Caco-2 (cell line): Measurements from ENCODE around the gene GFY. TPM values are rescaled to one million over a fixed set of nuclear protein-coding genes. Genes with fewer than 3 reads are reported as not detected.
"Not testable (repeated sequence)": the region's sequence is repeated elsewhere in the genome, so short reads cannot be mapped to it uniquely, and the experiment has no call there.

ENCODE experiments used
- BruUV-seq: library from RNA; stranded (reverse); fragments of 400-500 nt; replicated peaks from 2 replicates; lab custom pipeline; 2021; lab: Mats Ljungman, UMichigan
- CTCF ChIA-PET: fragments of 300-600 bp; sonication (Branson Sonifier 250); formaldehyde crosslinking; loops from one replicate; lab custom pipeline; 2022; ENCODE audit warnings: antibody characterized with exemption; lab: Charles Lee
- POLR2A ChIA-PET: fragments of 300-600 bp; sonication (Branson Sonifier 250); formaldehyde crosslinking; loops from one replicate; lab custom pipeline; 2022; ENCODE audit warnings: antibody characterized with exemption; lab: Charles Lee
- DNase-seq, 2 experiments: peaks; one replicate each; pipeline versions ENCODE4 v3.0.0 to v3.0.0-alpha.2; 2020 to 2022
- H3K27me3 ChIP-seq: replicated peaks from 2 replicates; pipeline ENCODE4 v1.6.0; 2011; ENCODE audit warnings: low read length; ENCODE audit not compliant: control insufficient read depth, insufficient read depth
- H3K36me3 ChIP-seq: 2 replicates; pipeline ENCODE4 v1.5.1; 2011; ENCODE audit warnings: low read length; ENCODE audit not compliant: control insufficient read depth, insufficient read depth
- H3K4me1 ChIP-seq: fragments of 250-450 bp; sonication (Bioruptor Pico); 2 replicates; pipeline ENCODE4 v1.5.1; 2020; ENCODE audit warnings: mild to moderate bottlenecking
- H3K4me3 ChIP-seq: 2 replicates; pipeline ENCODE4 v1.5.1; 2011; ENCODE audit warnings: low read depth, mild to moderate bottlenecking, control low read depth, low read length
- H3K9me3 ChIP-seq: fragments of 250-450 bp; sonication (Bioruptor Pico); 2 replicates; pipeline ENCODE4 v1.5.1; 2020; ENCODE audit warnings: mild to moderate bottlenecking, moderate library complexity
- H3K27ac Mint-ChIP-seq: one replicate; pipeline ENCODE4 v1.8.0; 2022; ENCODE audit warnings: mixed read lengths; ENCODE audit not compliant: unreplicated experiment
- H3K27me3 Mint-ChIP-seq: one replicate; pipeline ENCODE4 v1.8.0; 2022; ENCODE audit warnings: mixed read lengths; ENCODE audit not compliant: insufficient read depth, unreplicated experiment
- H3K36me3 Mint-ChIP-seq: one replicate; pipeline ENCODE4 v1.8.0; 2022; ENCODE audit warnings: mild to moderate bottlenecking, mixed read lengths; ENCODE audit not compliant: insufficient read depth, unreplicated experiment
- H3K4me1 Mint-ChIP-seq: one replicate; pipeline ENCODE4 v1.8.0; 2022; ENCODE audit warnings: low read depth, mixed read lengths; ENCODE audit not compliant: unreplicated experiment
- H3K4me3 Mint-ChIP-seq: one replicate; pipeline ENCODE4 v1.8.0; 2022; ENCODE audit warnings: mild to moderate bottlenecking, moderate library complexity, mixed read lengths; ENCODE audit not compliant: unreplicated experiment
- H3K9me3 Mint-ChIP-seq: one replicate; pipeline ENCODE4 v1.8.0; 2022; ENCODE audit warnings: mixed read lengths; ENCODE audit not compliant: unreplicated experiment
- CTCF ChIP-seq, 2 experiments: fragments of 200-600 bp in 1 of 2; IDR thresholded peaks; 1 replicate in 1 of 2; 2 replicates in 1 of 2; pipeline versions ENCODE4 v1.5.1 to v1.8.0; 2011 to 2022; ENCODE audit warnings: antibody characterized with exemption in 1 of 2, control low read depth in 1 of 2, inconsistent platforms in 1 of 2, low read depth in 1 of 2, low read length in 1 of 2, mild to moderate bottlenecking in 1 of 2, moderate library complexity in 1 of 2; ENCODE audit not compliant: insufficient read depth in 1 of 2, severe bottlenecking in 1 of 2, unreplicated experiment in 1 of 2
- intact Hi-C: fragments of 100-400 bp; cut with micrococcal nuclease; formaldehyde crosslinking; loops from one replicate; pipeline ENCODE4 v1.10.0; 2022; ENCODE audit not compliant: unreplicated experiment
- total RNA-seq: library from RNA; stranded (reverse); gene quantifications from 2 replicates; pipeline ENCODE4 v1.2.3, GENCODE V29; 2022

GFY gene
- total RNA-seq, 1 experiment from 2014 or later = 0.25 TPM

DNA sequence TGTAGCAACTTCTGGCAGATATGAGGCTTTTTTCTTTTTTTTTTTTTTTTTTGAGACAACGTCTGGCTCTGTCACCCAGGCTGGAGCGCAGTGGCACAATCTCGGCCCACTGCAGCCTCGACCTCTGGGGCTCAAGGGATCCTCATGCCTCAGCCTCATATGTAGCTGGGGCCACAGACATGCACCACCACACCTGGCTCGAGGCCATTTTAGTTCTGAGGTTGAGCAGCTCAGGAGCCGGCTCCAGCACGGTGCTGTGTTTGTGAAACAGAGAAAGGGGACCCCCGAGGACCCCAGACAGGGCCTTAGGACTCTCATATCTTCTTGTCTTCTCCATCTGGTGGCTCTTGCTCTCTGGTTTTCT, 45.4 kb downstream of the GFY start:
- intact Hi-C loops = no loop called here
- Histone ChIP-seq H3K36me3 (peaks cover 1% of the 10 kb centered on the region; the same call in 1 of the 2 replicates), H3K9me3 (no peaks in the 10 kb centered on the region), H3K27me3 (no peaks in the 10 kb centered on the region), H3K4me1 (no peaks in the 10 kb centered on the region), H3K4me3 (no peak overlapping the region)
- ChIA-PET POLR2A (interaction anchor here (0.6 kb wide), 1 partner anchor 95 kb away, joined by 5 read pairs; no protein-coding TSS in a partner anchor), CTCF (interaction anchor here (0.7 kb wide), 1 partner anchor 206 kb away, joined by 3 read pairs; no protein-coding TSS in a partner anchor)
- BruUV-seq = TSS peak; percentile 41
- DNase-seq = no peak
- Mint-ChIP-seq H3K9me3 (no peaks in the 10 kb centered on the region), H3K27me3 (peaks cover 3% of the 10 kb centered on the region), H3K4me1 (no peaks in the 10 kb centered on the region), H3K36me3 (peaks cover 20% of the 10 kb centered on the region), H3K27ac (no peak overlapping the region), H3K4me3 (no peak overlapping the region)
- no peak for TF ChIP-seq CTCF (IDR thresholded peaks at IDR 0.05; ENCODE audit: insufficient read depth in 1 of 2, low read depth in 1 of 2, low read length in 1 of 2, severe bottlenecking in 1 of 2, unreplicated experiment in 1 of 2)

GRCh38 chr19:49472936-49473335, 47.7 kb downstream of the GFY start:
- no peak for DNase-seq
- Histone ChIP-seq H3K9me3 (no peaks in the 10 kb centered on the region), H3K27me3 (no peaks in the 10 kb centered on the region), H3K36me3 (peaks cover 1% of the 10 kb centered on the region; the same call in 1 of the 2 replicates), H3K4me3 (no peak overlapping the region), H3K4me1 (no peaks in the 10 kb centered on the region; the same call in 1 of the 2 replicates)
- Mint-ChIP-seq H3K4me3 (peak overlapping the region; percentile 72), H3K27me3 (peaks cover 3% of the 10 kb centered on the region), H3K27ac (no peak overlapping the region), H3K9me3 (no peaks in the 10 kb centered on the region), H3K4me1 (peaks cover 10% of the 10 kb centered on the region), H3K36me3 (peaks cover 28% of the 10 kb centered on the region)
- intact Hi-C loops = no loop called here
- BruUV-seq = no TSS peak
- ChIA-PET POLR2A (no interaction called here), CTCF (interaction anchor here (0.7 to 1.3 kb wide), 4 partner anchors 19 to 74 kb away, joined by 3 to 6 read pairs (median 4); partner anchors contain the start of genes ALDH16A1 and PIH1D1)
- TF ChIP-seq CTCF (IDR thresholded peaks at IDR 0.05; ENCODE audit: insufficient read depth in 1 of 2, low read depth in 1 of 2, low read length in 1 of 2, severe bottlenecking in 1 of 2, unreplicated experiment in 1 of 2) = no peak

DNA sequence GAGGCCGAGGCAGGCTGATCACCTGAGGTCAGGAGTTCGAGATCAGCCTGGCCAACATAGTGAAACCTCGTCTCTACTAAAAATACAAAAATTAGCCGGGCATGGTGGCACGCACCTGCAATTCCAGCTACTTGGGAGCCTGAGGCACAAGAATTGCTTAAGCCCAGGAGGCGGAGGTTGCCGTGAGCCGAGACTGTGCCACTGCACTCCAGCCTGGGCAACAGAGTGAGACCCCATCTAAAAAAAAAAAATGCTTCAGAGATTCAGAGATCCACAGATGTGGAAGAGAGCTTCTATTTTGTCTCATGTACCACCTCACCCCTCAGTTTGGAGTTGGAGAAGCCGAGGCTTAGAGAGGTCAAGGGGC, 48.3 kb downstream of the GFY start:
- H3K4me1 ChIP-seq, intact Hi-C loops, DNase-seq, H3K27me3 Mint-ChIP-seq, BruUV-seq, H3K4me3 ChIP-seq, H3K9me3 ChIP-seq, H3K27me3 ChIP-seq, H3K27ac Mint-ChIP-seq, H3K9me3 Mint-ChIP-seq, H3K36me3 ChIP-seq: not testable (repeated sequence)
- ChIA-PET CTCF (interaction anchor here (0.8 to 1.3 kb wide), 5 partner anchors 20 to 75 kb away, joined by 3 to 5 read pairs (median 4); partner anchors contain the start of genes ALDH16A1 and PIH1D1), POLR2A (interaction anchor here (0.6 to 0.8 kb wide), 2 partner anchors 16 to 107 kb away, joined by 3 read pairs; partner anchors contain the start of gene NOSIP)
- Mint-ChIP-seq H3K4me1 (peaks cover 10% of the 10 kb centered on the region), H3K36me3 (peaks cover 28% of the 10 kb centered on the region), H3K4me3 (peak overlapping the region; percentile 72)
